Spleen (tissue), 7 donors: Measurements from ENCODE around the gene CPSF7.

Experiments
- CTCF ChIP-seq, 11 experiments: fragments of 200-600 bp in 7 of 11; fragments of 450-650 bp in 4 of 11; sonication (generic) in 4 of 11; IDR thresholded peaks in 8 of 11; conservative IDR thresholded peaks in 3 of 11; 1 replicate in 7 of 11; 2 replicates in 4 of 11; pipeline versions ENCODE4 v1.4.0 to v1.8.0; 2016 to 2021; ENCODE audit warnings: antibody characterized with exemption in 11 of 11, inconsistent platforms in 4 of 11, mild to moderate bottlenecking in 1 of 11
- POLR2A ChIP-seq, 3 donors: fragments of 450-650 bp; IDR thresholded peaks; one replicate each; pipeline ENCODE4 v1.5.1; 2017; ENCODE audit warnings: antibody characterized with exemption in 3 of 3, mild to moderate bottlenecking in 1 of 3
- POLR2AphosphoS5 ChIP-seq, 3 donors: sonication (generic); formaldehyde crosslinking; IDR thresholded peaks; one replicate each; pipeline ENCODE4 v1.5.1; 2017; ENCODE audit warnings: antibody characterized with exemption in 3 of 3
- donor health status: DM: no; HTN: no; CAD: no; lungs with moderate emphysema.
- donor health status: DM: no; HTN: no; CAD: no.
- donor health status: DM: no; HTN: no; CAD: no.

GRCh38 chr11:61447601-61448551, 18.1 kb upstream of the CPSF7 start:
- TF ChIP-seq POLR2A (IDR thresholded peaks at IDR 0.05) (no peak), POLR2AphosphoS5 (IDR thresholded peaks at IDR 0.05) (no peak), CTCF (IDR thresholded peaks at IDR 0.05 in 8 of 11, conservative IDR thresholded peaks at IDR 0.05 in 3 of 11) (no peak)
